PC-9 (cell line): Measurements from ENCODE around the gene KIF6.

Source experiments
- CTCF ChIP-seq: fragments of 200-600 bp; sonication (generic); conservative IDR thresholded peaks from 2 replicates; pipeline ENCODE4 v1.6.1; 2017; ENCODE audit warnings: mixed run types, antibody characterized with exemption, mild to moderate bottlenecking, moderate library complexity
- EZH2 ChIP-seq: fragments of 200-600 bp; sonication (generic); IDR thresholded peaks from 2 replicates; pipeline ENCODE4 v1.8.0; 2017; ENCODE audit warnings: antibody characterized with exemption, low read depth

DNA sequence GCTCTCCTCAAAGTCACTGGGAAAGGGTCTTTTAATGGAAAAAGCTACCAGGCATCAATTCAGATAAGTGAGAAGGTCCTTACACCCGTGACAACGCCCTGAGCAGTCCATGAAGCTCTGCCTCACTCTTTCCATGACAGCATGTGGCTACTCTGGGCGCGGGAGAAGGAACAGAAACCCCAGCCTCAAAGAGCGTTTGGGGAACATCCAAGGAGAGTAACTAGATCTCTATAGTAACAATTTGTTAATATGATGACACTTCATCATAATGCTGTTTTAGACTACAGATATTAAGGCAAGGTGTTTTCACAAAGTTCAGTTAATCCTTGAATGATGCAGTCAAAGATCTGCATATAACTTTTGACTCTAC is 55.2 kb downstream of the KIF6 start:
- TF ChIP-seq CTCF, result no peak
- TF ChIP-seq EZH2, result no peak
